ENCODE data around the gene ROR1.

ROR1 gene

DNA sequence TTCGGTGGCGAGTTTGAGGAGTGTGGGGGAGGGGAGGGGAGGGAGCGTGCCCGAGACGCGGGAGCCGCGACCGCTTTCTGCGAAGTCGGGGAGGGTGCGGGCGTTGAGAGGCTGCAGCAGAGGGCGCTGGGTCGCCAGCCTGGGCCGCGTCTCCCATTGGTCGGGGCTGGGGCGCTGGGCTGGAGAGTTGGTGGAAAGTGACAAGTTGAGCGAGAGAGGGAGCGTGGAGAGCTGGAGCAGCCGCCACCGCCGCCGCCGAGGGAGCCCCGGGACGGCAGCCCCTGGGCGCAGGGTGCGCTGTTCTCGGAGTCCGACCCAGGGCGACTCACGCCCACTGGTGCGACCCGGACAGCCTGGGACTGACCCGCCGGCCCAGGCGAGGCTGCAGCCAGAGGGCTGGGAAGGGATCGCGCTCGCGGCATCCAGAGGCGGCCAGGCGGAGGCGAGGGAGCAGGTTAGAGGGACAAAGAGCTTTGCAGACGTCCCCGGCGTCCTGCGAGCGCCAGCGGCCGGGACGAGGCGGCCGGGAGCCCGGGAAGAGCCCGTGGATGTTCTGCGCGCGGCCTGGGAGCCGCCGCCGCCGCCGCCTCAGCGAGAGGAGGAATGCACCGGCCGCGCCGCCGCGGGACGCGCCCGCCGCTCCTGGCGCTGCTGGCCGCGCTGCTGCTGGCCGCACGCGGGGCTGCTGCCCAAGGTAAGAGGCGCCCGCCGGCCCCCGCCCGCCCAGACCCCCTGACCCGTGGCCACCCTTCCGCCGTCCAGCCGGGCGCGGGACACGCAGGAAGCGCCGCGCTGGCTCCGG lies at the start of gene ROR1 (continued):
- TF ChIP-seq EGR2 (tag by site-specific recombination; IDR thresholded peaks at IDR 0.05; ENCODE audit: low read depth): peak; percentile 26; the same call in 1 of the 2 replicates
- TF ChIP-seq ZNF2 (tag by site-specific recombination; IDR thresholded peaks at IDR 0.05): peak; percentile 86
- no peak; the same call in 1 of the 2 replicates for TF ChIP-seq ZNF837 (tag by site-specific recombination; IDR thresholded peaks at IDR 0.05)
- TF ChIP-seq ZSCAN16 (tag by site-specific recombination; IDR thresholded peaks at IDR 0.05): no peak
- no peak; the same call in 1 of the 2 replicates for TF ChIP-seq KLF17 (tag by site-specific recombination; IDR thresholded peaks at IDR 0.05)
- no peak for TF ChIP-seq ZNF114 (tag by site-specific recombination; IDR thresholded peaks at IDR 0.05)
- TF ChIP-seq ZNF518A (tag by site-specific recombination; conservative IDR thresholded peaks at IDR 0.05; ENCODE audit: low read depth): no peak
- TF ChIP-seq ZNF747 (tag by site-specific recombination; IDR thresholded peaks at IDR 0.05): no peak
- peak; percentile 41 for TF ChIP-seq GLIS1 (tag by site-specific recombination; IDR thresholded peaks at IDR 0.05)
- TF ChIP-seq ZNF426 (tag by site-specific recombination; IDR thresholded peaks at IDR 0.05): no peak
- peak; percentile 63 for TF ChIP-seq ZNF423 (tag by site-specific recombination; IDR thresholded peaks at IDR 0.05)
- TF ChIP-seq, protein P1, sequence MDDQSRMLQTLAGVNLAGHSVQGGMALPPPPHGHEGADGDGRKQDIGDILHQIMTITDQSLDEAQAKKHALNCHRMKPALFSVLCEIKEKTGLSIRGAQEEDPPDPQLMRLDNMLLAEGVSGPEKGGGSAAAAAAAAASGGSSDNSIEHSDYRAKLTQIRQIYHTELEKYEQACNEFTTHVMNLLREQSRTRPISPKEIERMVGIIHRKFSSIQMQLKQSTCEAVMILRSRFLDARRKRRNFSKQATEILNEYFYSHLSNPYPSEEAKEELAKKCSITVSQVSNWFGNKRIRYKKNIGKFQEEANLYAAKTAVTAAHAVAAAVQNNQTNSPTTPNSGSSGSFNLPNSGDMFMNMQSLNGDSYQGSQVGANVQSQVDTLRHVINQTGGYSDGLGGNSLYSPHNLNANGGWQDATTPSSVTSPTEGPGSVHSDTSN (CRISPR knock-in tag; IDR thresholded peaks at IDR 0.05): no peak
- TF ChIP-seq KLF7 (tag by site-specific recombination; IDR thresholded peaks at IDR 0.05; ENCODE audit: borderline replicate concordance): no peak
- TF ChIP-seq, protein P2, sequence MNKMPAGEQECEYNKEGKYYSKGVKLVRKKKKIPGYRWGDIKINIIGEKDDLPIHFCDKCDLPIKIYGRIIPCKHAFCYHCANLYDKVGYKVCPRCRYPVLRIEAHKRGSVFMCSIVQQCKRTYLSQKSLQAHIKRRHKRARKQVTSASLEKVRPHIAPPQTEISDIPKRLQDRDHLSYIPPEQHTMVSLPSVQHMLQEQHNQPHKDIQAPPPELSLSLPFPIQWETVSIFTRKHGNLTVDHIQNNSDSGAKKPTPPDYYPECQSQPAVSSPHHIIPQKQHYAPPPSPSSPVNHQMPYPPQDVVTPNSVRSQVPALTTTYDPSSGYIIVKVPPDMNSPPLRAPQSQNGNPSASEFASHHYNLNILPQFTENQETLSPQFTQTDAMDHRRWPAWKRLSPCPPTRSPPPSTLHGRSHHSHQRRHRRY (tag by site-specific recombination; IDR thresholded peaks at IDR 0.05): no peak
- 0 out of 2 replicates have a peak, but pooled peaks have one; percentile 2 for TF ChIP-seq ZNF146 (tag by site-specific recombination; IDR thresholded peaks at IDR 0.05)
- TF ChIP-seq GLI2 (tag by site-specific recombination; IDR thresholded peaks at IDR 0.05; ENCODE audit: borderline replicate concordance, low read depth): no peak
- TF ChIP-seq ZNF701 (tag by site-specific recombination; IDR thresholded peaks at IDR 0.05): no peak
- TF ChIP-seq ZNF623 (tag by site-specific recombination; IDR thresholded peaks at IDR 0.05): no peak
- TF ChIP-seq, protein P3, sequence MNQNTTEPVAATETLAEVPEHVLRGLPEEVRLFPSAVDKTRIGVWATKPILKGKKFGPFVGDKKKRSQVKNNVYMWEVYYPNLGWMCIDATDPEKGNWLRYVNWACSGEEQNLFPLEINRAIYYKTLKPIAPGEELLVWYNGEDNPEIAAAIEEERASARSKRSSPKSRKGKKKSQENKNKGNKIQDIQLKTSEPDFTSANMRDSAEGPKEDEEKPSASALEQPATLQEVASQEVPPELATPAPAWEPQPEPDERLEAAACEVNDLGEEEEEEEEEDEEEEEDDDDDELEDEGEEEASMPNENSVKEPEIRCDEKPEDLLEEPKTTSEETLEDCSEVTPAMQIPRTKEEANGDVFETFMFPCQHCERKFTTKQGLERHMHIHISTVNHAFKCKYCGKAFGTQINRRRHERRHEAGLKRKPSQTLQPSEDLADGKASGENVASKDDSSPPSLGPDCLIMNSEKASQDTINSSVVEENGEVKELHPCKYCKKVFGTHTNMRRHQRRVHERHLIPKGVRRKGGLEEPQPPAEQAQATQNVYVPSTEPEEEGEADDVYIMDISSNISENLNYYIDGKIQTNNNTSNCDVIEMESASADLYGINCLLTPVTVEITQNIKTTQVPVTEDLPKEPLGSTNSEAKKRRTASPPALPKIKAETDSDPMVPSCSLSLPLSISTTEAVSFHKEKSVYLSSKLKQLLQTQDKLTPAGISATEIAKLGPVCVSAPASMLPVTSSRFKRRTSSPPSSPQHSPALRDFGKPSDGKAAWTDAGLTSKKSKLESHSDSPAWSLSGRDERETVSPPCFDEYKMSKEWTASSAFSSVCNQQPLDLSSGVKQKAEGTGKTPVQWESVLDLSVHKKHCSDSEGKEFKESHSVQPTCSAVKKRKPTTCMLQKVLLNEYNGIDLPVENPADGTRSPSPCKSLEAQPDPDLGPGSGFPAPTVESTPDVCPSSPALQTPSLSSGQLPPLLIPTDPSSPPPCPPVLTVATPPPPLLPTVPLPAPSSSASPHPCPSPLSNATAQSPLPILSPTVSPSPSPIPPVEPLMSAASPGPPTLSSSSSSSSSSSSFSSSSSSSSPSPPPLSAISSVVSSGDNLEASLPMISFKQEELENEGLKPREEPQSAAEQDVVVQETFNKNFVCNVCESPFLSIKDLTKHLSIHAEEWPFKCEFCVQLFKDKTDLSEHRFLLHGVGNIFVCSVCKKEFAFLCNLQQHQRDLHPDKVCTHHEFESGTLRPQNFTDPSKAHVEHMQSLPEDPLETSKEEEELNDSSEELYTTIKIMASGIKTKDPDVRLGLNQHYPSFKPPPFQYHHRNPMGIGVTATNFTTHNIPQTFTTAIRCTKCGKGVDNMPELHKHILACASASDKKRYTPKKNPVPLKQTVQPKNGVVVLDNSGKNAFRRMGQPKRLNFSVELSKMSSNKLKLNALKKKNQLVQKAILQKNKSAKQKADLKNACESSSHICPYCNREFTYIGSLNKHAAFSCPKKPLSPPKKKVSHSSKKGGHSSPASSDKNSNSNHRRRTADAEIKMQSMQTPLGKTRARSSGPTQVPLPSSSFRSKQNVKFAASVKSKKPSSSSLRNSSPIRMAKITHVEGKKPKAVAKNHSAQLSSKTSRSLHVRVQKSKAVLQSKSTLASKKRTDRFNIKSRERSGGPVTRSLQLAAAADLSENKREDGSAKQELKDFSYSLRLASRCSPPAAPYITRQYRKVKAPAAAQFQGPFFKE (tag by site-specific recombination; IDR thresholded peaks at IDR 0.05; ENCODE audit: borderline replicate concordance): no peak
- TF ChIP-seq REST (tag by site-specific recombination; IDR thresholded peaks at IDR 0.05): peak; percentile 70; the same call in 1 of the 2 replicates
- TF ChIP-seq ZNF544 (tag by site-specific recombination; IDR thresholded peaks at IDR 0.05): no peak

Measured in HEK293 (cell line).